ENCODE measurements around the gene ZSCAN12. TPM values are rescaled to one million over a fixed set of nuclear protein-coding genes. Genes with fewer than 3 reads are reported as not detected.
"Not testable (repeated sequence)": the region's sequence is repeated elsewhere in the genome, so short reads cannot be mapped to it uniquely, and the experiment has no call there.

Gene ZSCAN12
- 4.1 and 6.3 TPM in 2 replicates for total RNA-seq (2014; rRNA removed; shearing (Covaris generic))

DNA sequence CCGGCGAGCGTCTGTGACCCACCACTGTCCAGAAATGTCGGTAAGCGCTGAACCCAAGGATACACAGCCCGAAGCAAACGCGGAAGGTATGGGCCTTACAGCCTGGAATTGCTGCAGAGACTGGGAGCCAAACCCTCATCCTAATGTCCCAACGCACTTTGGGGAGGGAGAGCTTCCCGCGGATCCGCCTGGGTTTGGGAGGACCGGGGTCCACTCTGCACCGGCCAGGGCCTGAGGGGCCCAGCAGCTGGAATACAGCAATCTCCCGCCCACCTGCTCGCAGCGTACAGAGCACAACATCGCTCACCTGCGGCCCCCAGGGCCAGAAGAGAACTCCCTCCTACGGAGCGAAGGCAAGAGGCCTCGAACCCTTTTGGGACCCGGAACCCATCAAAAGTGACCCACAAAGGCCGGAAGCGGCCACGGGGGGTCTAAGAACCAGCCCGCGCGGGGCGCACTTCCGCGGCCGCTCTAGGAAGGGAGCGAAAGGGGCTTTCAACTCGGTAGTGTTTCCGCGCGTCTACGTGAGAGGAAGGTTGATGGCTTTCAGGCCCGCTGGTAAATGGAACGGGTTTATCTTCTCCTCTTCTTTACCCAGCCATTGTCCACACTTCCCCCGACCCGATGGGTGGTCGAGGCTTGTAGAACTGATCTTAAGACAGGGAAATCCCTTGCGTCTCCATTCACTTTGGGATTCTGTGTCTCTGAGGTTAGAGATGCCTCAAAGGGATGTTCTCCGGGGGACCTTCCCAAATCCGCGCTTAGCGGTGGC lies at the start of gene ZSCAN12:
TSS of gene ZSCAN12 (minus strand) at position 398 of the 772 bp plus-strand sequence. CDS start 1,342 bp downstream, outside the sequence.
- DNase-seq (ENCODE audit: low read depth) = peak; percentile 93

GRCh38 chr6:28449056-28449455 lies 49.5 kb upstream of the ZSCAN12 start:
- no peak for DNase-seq (ENCODE audit: low read depth)

- DNase-seq (ENCODE audit: low read depth) = not testable (repeated sequence)
These were observed 48.0 kb upstream of the ZSCAN12 start for GRCh38 chr6:28447512-28447906.

- peak; percentile 18 for DNase-seq (ENCODE audit: low read depth)
These were observed 47.4 kb upstream of the ZSCAN12 start for GRCh38 chr6:28446818-28447511.

DNA sequence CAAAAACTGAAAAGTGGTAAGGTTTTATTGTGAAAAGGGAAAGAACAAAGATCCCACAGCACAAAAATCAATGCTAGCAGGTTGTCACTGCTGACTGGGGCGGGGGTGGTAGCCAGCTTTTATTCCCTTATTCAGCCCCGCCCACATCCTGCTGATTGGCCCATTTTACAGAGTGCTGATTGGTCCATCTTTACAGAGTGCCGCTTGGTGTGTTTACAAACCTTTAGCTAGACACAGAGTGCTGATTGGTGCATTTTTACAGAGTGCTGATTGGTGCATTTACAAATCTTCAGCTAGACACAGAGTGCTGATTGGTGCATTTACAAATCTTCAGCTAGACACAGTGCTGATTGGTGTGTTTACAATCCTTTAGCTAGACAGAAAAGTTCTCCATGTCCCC lies 45.2 kb upstream of the ZSCAN12 start:
- peak; percentile 18 for DNase-seq (ENCODE audit: low read depth)

- DNase-seq (ENCODE audit: low read depth) = peak; percentile 95
These were observed 43.7 kb upstream of the ZSCAN12 start, which contains the start of gene ZSCAN23 for GRCh38 chr6:28443112-28443773. ZSCAN23 (minus strand) TSS chr6:28443491; CDS start chr6:28436266, 7,225 bp downstream.

GRCh38 chr6:28442586-28442985 lies 43.0 kb upstream of the ZSCAN12 start:
- DNase-seq (ENCODE audit: low read depth) = no peak

- no peak for DNase-seq (ENCODE audit: low read depth)
These were observed 36.9 kb upstream of the ZSCAN12 start for GRCh38 chr6:28436404-28436803.

GRCh38 chr6:28433119-28433518 lies 33.6 kb upstream of the ZSCAN12 start:
- no peak for DNase-seq (ENCODE audit: low read depth)

GRCh38 chr6:28429781-28430180 lies 30.2 kb upstream of the ZSCAN12 start:
- DNase-seq (ENCODE audit: low read depth) = no peak

GRCh38 chr6:28425944-28426541 lies 26.5 kb upstream of the ZSCAN12 start:
- no peak for DNase-seq (ENCODE audit: low read depth)

- peak; percentile 70 for DNase-seq (ENCODE audit: low read depth)
These were observed 24.6 kb upstream of the ZSCAN12 start for GRCh38 chr6:28424163-28424562.

DNA sequence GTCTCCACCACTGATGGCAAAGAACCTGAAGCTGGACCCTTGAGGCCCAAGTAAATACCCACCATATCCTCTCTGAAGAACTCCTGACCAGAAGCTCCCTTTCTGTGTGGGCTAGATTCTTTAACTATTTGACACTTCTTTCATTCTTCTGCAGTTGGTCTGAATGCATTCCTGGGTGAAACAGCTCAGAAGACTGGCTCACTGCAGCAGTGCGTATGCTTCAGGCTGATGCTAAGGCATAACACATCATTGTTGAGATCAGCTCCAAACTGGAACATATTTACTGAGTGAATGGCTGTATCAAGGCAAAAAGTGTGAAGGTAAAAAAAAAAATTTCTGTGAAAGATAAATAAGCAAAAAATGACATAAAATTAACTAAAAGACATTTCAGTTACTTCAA lies 24.0 kb upstream of the ZSCAN12 start:
- no peak for DNase-seq (ENCODE audit: low read depth)

DNA sequence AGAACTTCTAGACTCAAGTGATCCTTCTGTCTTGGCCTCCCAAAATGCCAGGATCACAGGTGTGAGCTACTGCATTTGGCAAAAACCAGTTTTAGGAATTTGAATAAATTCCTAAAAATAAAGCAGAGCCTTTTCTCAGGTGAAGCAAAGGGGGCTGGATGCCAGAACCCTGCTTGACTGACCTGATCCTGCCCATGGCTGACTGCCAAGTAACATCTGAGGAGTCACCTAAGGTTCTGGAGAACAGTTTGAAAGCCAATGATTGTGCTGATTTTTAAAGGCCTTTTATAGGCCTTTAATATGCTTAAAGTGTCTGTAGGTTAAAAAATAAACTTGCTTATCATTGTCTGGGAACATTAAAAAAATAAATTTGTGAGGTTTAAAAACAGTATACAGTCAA lies 14.1 kb upstream of the ZSCAN12 start:
- DNase-seq (ENCODE audit: low read depth) = no peak

DNA sequence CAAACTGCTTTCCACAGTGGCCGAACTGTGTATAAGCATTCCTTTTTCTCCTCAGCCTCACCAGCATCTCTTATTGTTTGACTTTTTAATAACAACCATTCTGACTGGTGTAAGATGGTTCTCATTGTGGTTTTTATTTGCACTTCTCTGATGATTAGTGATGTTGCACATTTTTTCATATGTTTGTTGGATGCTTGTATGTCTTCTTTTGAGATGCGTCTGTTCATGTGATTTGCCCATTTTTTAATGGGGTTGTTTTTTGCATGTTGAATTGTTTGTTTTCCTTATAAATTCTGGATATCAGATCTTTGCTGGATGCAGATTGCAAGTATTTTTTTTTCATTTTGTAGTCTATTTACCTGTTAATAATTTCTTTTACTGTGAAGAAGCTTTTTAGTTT lies 11.2 kb upstream of the ZSCAN12 start:
- no peak for DNase-seq (ENCODE audit: low read depth)

- no peak for DNase-seq (ENCODE audit: low read depth)
These were observed 8.7 kb upstream of the ZSCAN12 start for GRCh38 chr6:28408076-28408802.

GRCh38 chr6:28407401-28407800 lies 7.9 kb upstream of the ZSCAN12 start:
- no peak for DNase-seq (ENCODE audit: low read depth)

- DNase-seq (ENCODE audit: low read depth) = not testable (repeated sequence)
These were observed 4.4 kb upstream of the ZSCAN12 start for GRCh38 chr6:28403923-28404322.

DNA sequence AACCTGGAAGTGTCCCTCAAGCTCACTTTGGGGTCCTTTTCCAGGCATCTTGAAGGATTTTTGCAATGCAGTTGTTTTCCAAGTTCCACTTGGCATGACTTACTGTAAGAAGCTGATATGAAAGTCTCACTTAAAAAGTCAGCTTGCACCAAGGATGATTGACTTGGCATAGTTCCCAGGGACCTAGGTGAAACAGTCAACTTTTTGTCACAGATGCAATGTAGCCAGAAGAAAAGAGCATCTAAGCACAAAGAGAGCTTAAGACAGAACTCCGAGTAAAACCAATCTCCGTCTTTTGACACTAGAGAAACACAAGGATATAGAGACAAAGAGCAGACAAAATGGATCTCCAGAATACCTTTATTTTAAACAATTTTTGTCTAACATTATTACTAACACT lies 2.6 kb upstream of the ZSCAN12 start:
- DNase-seq (ENCODE audit: low read depth) = peak; percentile 23

DNA sequence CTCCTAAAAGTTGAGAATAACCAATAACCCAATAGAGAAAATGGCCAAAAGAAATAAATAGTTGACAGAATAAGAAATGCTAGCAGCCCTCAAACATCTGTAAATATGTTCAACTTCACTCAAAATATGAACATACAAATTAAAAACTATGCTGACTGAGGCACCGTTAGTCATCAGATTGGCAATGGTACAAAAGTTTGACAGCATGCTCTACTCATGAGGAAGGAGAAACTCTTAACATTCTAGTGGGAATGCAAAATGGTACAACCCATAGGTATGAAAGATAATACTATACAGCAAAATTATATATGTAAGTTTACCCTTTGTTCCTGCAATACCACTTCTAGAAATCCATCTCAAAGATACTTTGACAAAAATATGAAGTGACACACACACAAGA lies 1.6 kb upstream of the ZSCAN12 start:
- DNase-seq (ENCODE audit: low read depth) = peak; percentile 59

DNA sequence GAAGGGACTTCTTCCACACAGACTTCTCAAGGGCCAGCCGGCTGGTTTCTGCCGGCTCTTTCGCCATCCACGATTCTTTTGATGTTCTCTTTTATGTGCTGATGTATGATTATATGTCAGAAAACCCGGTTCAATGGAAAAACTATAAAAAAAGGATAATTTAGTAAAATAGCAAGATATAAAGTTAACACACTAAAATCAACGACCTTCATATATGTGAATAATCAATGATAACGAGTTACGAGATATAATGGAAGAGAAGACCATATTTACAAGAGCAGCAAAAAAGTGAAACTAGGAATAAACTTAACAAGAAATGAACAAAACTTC lies 540 bp upstream of the ZSCAN12 start:
- no peak for DNase-seq (ENCODE audit: low read depth)

DNA sequence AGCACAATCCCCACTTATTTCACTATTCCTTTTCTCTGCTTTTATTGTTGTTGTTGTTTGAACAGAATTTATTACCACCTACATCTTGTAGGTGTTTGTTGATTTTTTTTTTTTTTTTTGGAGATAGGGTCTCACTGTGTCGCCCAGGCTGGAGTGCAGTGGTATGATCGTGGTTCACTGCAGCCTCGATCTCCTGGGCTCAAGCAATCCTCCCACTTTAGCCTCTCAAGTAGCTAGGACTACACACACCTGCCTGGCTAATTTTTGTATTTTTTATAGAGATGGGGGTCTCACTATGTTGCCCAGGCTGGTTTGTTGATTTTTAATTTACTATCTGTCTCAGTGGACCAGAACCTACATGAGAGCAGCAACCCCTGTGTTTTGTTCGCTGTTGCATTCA lies 3.6 kb downstream of the ZSCAN12 start:
- no peak for DNase-seq (ENCODE audit: low read depth)
